AG10803 (cell line): ENCODE results near the gene ZNF205.
"Not testable (repeated sequence)": the region's sequence is repeated elsewhere in the genome, so short reads cannot be mapped to it uniquely, and the experiment has no call there.

Experiments
- DNase-seq: peaks from one replicate; pipeline ENCODE4 v3.0.0; 2010; ENCODE audit warnings: low read depth
- H3K4me3 ChIP-seq: 2 replicates; pipeline ENCODE4 v1.5.1; 2011; ENCODE audit warnings: mild to moderate bottlenecking, low read length, control low read depth
- CTCF ChIP-seq: conservative IDR thresholded peaks from 2 replicates; pipeline ENCODE4 v1.5.1; 2011; ENCODE audit warnings: mild to moderate bottlenecking, low read length, control low read depth, inconsistent platforms

ZNF205 gene

GRCh38 chr16:3164121-3164991, 52.0 kb downstream of the ZNF205 start:
- H3K4me3 ChIP-seq = no peak overlapping the region
- no peak for TF ChIP-seq CTCF
- no peak for DNase-seq

GRCh38 chr16:3165111-3165822, 52.9 kb downstream of the ZNF205 start:
- DNase-seq = no peak
- no peak overlapping the region for H3K4me3 ChIP-seq
- no peak for TF ChIP-seq CTCF

- TF ChIP-seq CTCF = no peak
- H3K4me3 ChIP-seq = no peak overlapping the region
- no peak for DNase-seq
Observed at GRCh38 chr16:3166505-3166886, 54.1 kb downstream of the ZNF205 start.

- H3K4me3 ChIP-seq, DNase-seq: not testable (repeated sequence)
Observed at GRCh38 chr16:3168729-3169128, 56.3 kb downstream of the ZNF205 start.
